ENCODE measurements around the gene MLC1. TPM values are rescaled to one million over a fixed set of nuclear protein-coding genes. Genes with fewer than 3 reads are reported as not detected.

The MLC1 gene
- total and polyA plus RNA-seq, 8 donors, result 0.04 to 0.16 (median 0.04) TPM; not detected in 4

DNA sequence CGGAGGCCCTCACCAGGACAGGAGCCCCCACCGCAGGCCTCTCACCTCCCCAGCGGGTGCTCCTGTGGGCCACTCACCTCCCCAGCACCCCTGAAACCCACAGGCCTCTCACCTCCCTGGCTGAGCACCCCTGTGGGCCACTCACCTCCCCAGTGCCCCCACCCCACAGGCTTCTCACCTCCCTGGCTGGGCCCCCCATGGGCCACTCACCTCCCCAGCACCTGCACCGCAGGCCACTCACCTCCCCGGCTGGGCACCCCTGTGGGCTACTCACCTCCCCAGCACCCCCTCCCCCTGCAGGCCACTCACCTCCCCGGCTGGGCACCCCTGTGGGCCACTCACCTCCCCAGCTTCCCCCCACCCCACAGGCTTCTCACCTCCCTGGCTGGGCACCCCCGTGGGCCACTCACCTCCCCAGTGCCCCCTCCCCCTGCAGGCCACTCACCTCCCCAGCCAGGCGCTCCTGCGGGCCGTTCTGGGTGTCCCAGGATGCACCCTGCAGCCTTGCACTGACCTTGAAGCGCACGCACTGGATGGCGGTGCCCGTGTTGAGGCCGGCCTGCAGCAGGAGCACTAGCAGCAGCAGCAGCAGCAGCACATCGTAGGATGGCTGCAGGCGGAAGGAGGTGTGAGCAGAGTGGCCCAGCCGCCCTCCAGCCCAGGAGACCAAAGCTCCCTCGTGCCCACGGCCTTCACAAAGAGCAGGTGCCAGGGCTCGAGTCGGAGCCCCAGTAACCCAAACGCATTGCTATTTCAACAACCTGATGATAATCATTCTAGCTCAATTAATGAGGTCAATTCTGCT lies 21.4 kb downstream of the MLC1 start:
- ATAC-seq (no peak), DNase-seq (peak in 1 of 6 donors; percentile 73), FAIRE-seq (no peak)
- Histone ChIP-seq H3K27ac (no peak overlapping the region), H3K4me1 (no peaks in the 10 kb centered on the region), H3K36me3 (no peaks in the 10 kb centered on the region), H3K4me3 (no peak overlapping the region), H3K9me3 (no peaks in the 10 kb centered on the region), H3K27me3 (peaks cover 0 to 7% (median 0%) of the 10 kb centered on the region in 4 donors)
- 40 to 54% methylated on average over 23 of the region's 23 CpGs for WGBS, 2 donors
- TF ChIP-seq, protein P1, sequence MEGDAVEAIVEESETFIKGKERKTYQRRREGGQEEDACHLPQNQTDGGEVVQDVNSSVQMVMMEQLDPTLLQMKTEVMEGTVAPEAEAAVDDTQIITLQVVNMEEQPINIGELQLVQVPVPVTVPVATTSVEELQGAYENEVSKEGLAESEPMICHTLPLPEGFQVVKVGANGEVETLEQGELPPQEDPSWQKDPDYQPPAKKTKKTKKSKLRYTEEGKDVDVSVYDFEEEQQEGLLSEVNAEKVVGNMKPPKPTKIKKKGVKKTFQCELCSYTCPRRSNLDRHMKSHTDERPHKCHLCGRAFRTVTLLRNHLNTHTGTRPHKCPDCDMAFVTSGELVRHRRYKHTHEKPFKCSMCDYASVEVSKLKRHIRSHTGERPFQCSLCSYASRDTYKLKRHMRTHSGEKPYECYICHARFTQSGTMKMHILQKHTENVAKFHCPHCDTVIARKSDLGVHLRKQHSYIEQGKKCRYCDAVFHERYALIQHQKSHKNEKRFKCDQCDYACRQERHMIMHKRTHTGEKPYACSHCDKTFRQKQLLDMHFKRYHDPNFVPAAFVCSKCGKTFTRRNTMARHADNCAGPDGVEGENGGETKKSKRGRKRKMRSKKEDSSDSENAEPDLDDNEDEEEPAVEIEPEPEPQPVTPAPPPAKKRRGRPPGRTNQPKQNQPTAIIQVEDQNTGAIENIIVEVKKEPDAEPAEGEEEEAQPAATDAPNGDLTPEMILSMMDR (IDR thresholded peaks at IDR 0.05), result no peak
- intact Hi-C loops (cut with DNase I), result no loop called here

DNA sequence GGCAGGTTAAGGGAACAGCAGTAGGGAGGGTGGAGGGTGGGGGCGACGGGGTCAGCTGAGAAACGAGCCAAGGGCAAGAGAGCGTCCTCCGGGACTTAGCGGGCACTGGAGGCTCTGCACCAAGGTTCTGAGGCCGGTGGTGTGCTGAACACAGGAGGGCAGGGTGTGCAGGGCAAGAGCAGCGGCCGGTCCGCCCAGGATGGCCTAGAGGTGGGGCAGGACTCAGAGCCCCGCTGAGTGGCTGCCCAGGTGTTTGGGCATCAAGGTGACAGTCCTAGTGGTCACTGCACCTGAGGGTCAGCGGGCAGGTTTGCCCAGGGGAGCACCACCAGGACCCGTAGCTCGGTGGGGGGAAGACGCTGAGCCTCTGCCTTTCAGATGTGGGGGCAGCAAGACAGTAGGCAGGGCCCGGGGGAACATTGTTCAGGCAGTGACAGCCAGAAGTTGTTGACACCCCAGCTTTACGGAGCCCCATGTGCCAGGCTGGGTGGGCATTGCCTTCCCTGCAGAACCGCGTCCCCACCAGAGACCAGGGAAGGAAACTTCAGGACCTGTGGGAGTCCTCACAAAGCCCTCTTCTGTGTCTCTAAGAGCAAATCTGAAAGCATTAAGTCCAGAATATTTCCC lies 22.6 kb downstream of the MLC1 start:
- DNase-seq (no peak), ATAC-seq (no peak), FAIRE-seq (no peak)
- 90 to 95% methylated on average over 19 of the region's 19 CpGs for WGBS, 2 donors
- intact Hi-C loops (cut with DNase I), result no loop called here
- Histone ChIP-seq H3K27ac (no peak overlapping the region), H3K27me3 (peaks cover 0 to 7% (median 0%) of the 10 kb centered on the region in 4 donors), H3K9me3 (no peaks in the 10 kb centered on the region), H3K4me3 (no peak overlapping the region), H3K36me3 (no peaks in the 10 kb centered on the region), H3K4me1 (no peaks in the 10 kb centered on the region)
- TF ChIP-seq, protein P1 (IDR thresholded peaks at IDR 0.05), result no peak

DNA sequence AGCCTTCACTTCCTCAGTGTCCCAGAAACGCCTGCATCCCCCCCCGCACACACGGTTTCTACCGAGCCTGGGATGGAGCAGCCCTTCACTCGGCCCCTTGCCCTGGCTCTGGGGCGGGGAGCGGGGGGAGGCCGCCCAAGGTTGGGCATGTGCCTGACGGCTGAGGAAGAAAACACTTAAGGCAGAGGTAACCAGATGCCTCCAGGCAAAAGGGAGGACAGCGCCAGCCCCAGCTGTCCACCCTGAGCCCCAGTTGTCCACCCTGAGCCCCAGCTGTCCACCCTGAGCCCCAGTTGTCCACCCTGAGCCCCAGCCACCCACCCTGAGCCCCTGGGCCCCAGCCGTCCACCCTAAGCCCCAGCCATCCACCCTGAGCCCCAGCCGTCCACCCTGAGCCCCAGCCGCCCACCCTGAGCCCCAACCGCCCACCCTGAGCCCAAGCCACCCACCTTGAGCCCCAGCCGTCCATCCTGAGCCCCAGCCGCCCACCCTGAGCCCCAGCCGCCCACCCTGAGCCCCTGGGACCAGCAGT lies 23.3 kb downstream of the MLC1 start:
- no peaks in the 10 kb centered on the region for H3K36me3 ChIP-seq
- peaks cover 0 to 7% (median 0%) of the 10 kb centered on the region in 4 donors for H3K27me3 ChIP-seq
- ATAC-seq (no peak), DNase-seq (no peak), FAIRE-seq (no peak)
- 75 to 86% methylated on average over 17 of the region's 17 CpGs for WGBS, 2 donors
- intact Hi-C loops (cut with DNase I), result no loop called here
- no peaks in the 10 kb centered on the region for H3K9me3 ChIP-seq
- H3K4me1 ChIP-seq, result no peaks in the 10 kb centered on the region
- no peak overlapping the region for H3K4me3 ChIP-seq
- TF ChIP-seq, protein P1 (IDR thresholded peaks at IDR 0.05), result no peak
- H3K27ac ChIP-seq, result no peak overlapping the region

DNA sequence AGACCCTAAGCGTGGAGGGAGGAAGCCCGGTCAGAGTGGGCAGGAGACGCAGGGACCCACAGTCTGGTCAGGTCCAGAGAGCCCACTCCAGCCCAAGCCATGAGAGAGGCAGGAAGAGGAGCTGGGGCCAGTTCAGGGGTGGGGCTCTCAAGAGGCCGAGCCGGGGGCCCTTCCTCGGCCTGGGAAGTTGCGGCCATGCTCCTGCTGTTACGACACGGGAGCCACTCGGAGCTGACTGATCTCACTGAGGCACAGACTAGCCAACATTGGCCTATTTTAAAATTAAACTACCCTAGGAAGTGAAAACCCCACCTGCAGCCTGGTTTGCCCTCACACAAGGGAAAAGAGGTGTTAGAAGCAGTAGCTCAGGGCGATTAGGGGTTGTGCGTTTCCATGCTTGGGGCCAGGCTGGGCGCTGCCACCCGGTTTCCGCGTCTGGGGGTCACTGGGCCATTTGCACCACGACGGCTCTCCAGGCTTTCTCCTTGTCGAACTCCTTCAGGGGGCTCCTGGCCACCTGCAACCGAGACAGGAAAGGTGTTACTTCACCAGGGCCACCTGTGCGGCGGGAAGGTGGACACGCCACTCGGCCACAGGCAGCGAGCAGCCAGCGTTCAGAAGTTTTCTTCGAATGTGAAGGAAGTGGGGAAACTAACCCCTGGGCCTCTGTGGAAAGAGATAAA lies 23.9 kb downstream of the MLC1 start:
- Histone ChIP-seq H3K27me3 (peaks cover 0 to 7% (median 0%) of the 10 kb centered on the region in 4 donors), H3K27ac (no peak overlapping the region), H3K4me1 (no peaks in the 10 kb centered on the region), H3K9me3 (no peaks in the 10 kb centered on the region), H3K36me3 (no peaks in the 10 kb centered on the region), H3K4me3 (no peak overlapping the region)
- intact Hi-C loops (cut with DNase I), result no loop called here
- DNase-seq (no peak), FAIRE-seq (no peak), ATAC-seq (no peak)
- TF ChIP-seq, protein P1 (IDR thresholded peaks at IDR 0.05), result no peak
- 79 to 83% methylated on average over 27 of the region's 27 CpGs for whole genome bisulfite sequencing, 2 donors
